ENCODE results near the gene THBD.

- no peak for TF ChIP-seq CTCF (IDR thresholded peaks at IDR 0.05)
- no peak for TF ChIP-seq POLR2AphosphoS5 (IDR thresholded peaks at IDR 0.05)
- TF ChIP-seq EP300 (IDR thresholded peaks at IDR 0.05) = no peak
- TF ChIP-seq POLR2A (IDR thresholded peaks at IDR 0.05) = no peak
Observed at GRCh38 chr20:23032750-23033078, 16.8 kb downstream of the THBD start.
